GM12878 (cell line): ENCODE data around the gene POU6F2. TPM values are rescaled to one million over a fixed set of nuclear protein-coding genes. Genes with fewer than 3 reads are reported as not detected.
A peak's percentile ranks its signal among the peaks of the same experiment; 100 is the strongest.

Experiments
- polyA plus RNA-seq, 11 experiments: library from polyadenylated mRNA; depleted of rRNA in 4 of 11; unstranded in 6 of 11; stranded (reverse) in 5 of 11; fragments of >200 nt; fragmentation: Nextera tagmentation in 4 of 11; fragmentation: Illumina TruSeq in 1 of 11; extraction: Ambion mirVana in 4 of 11; extraction: Trizol in 1 of 11; gene quantifications; 1 replicate in 1 of 11; 2 replicates in 10 of 11; pipeline versions ENCODE4 v1.2.1 to v1.2.3, GENCODE V29; 2011 to 2016; ENCODE audit warnings: inconsistent platforms in 2 of 11, missing spikeins in 2 of 11, low read depth in 1 of 11
- small RNA-seq: library from RNA; depleted of rRNA; stranded (forward); fragments of <200 nt; gene quantifications from one replicate; pipeline ENCODE3, GENCODE V24; 2014
- total RNA-seq, 4 experiments: library from RNA; depleted of rRNA in 3 of 4; stranded (reverse); fragments of >200 nt in 3 of 4; fragmentation: Illumina TruSeq in 1 of 4; extraction: Trizol in 1 of 4; gene quantifications; 2 replicates each; pipeline versions ENCODE4 v1.2.1 to v1.2.3, GENCODE V29; 2013 to 2021

The POU6F2 gene
- total and polyA plus RNA-seq, 10 of the 15 experiments (the other 5 are each of a cell fraction or from before 2014, with no cell fraction given) = 0.10 TPM; not detected in 9

Small RNAs within 50 kb of the gene (small RNA-seq; reads per million reads assigned to genes)
- 0.82 reads per million, percentile 25 among the genes with 10 or more reads in this experiment for gene SNORA20B

Other genes starting within 250 kb of the POU6F2 start
- gene VPS41, start 68.7 kb upstream of the POU6F2 start, total RNA-seq (2014; rRNA removed) = 33.3 and 43.3 TPM in 2 replicates
- 45.0 and 46.2 TPM in 2 replicates for gene VPS41, start 68.7 kb upstream of the POU6F2 start, total RNA-seq (2014; rRNA removed; fragmentation: Illumina TruSeq; extraction: Trizol)
- 62.5 and 63.2 TPM in 2 replicates for gene VPS41, start 68.7 kb upstream of the POU6F2 start, total RNA-seq (2021)
- 47.9 and 82.9 TPM in 2 replicates for gene VPS41, start 68.7 kb upstream of the POU6F2 start, polyA plus RNA-seq (2011; rRNA removed)
- 47.9 and 54.7 TPM in 2 replicates for gene VPS41, start 68.7 kb upstream of the POU6F2 start, polyA plus RNA-seq (2014; fragmentation: Illumina TruSeq; extraction: Trizol)
- gene VPS41, start 68.7 kb upstream of the POU6F2 start, polyA plus RNA-seq (2014; fragmentation: Nextera tagmentation; extraction: Ambion mirVana) = 10 to 100 TPM; 15.3 to 38.8 TPM
- gene VPS41, start 68.7 kb upstream of the POU6F2 start, polyA plus RNA-seq (2014; rRNA removed) = 21.4 and 24.6 TPM in 2 replicates
- 10 to 100 TPM; 49.9 to 59.4 TPM for gene VPS41, start 68.7 kb upstream of the POU6F2 start, polyA plus RNA-seq (2016; fragmentation: Nextera tagmentation; extraction: Ambion mirVana)